Tibial nerve (tissue), 3 donors: ENCODE results near the gene PRUNE2.

Experiments
- EP300 ChIP-seq, 2 donors: sonication (generic); formaldehyde crosslinking; IDR thresholded peaks; one replicate each; pipeline ENCODE4 v1.6.1; 2017; ENCODE audit warnings: antibody characterized with exemption in 2 of 2, mild to moderate bottlenecking in 1 of 2
- POLR2A ChIP-seq, 2 donors: fragments of 450-650 bp; IDR thresholded peaks; one replicate each; pipeline ENCODE4 v1.6.1; 2017; ENCODE audit warnings: antibody characterized with exemption in 2 of 2, mild to moderate bottlenecking in 2 of 2, moderate library complexity in 2 of 2

- TF ChIP-seq EP300 (IDR thresholded peaks at IDR 0.05) (peak in 1 of 2 donors; percentile 55), POLR2A (IDR thresholded peaks at IDR 0.05) (no peak)
Measured at GRCh38 chr9:76595645-76596044, 310.3 kb downstream of the PRUNE2 start.
